Liver (tissue), 9 donors: ENCODE results near the gene SEC22A. TPM values are rescaled to one million over a fixed set of nuclear protein-coding genes. Genes with fewer than 3 reads are reported as not detected.

Source experiments
- DNase-seq: peaks from one replicate; pipeline ENCODE4 v3.0.0-alpha.2; 2017; ENCODE audit warnings: low spot score
- H3K27ac ChIP-seq, 2 donors: one replicate each; pipeline ENCODE4 v1.7.0; 2013; ENCODE audit warnings: inconsistent platforms in 2 of 2, low read length in 2 of 2, control low read depth in 1 of 2, low read depth in 1 of 2, mild to moderate bottlenecking in 1 of 2
- H3K27me3 ChIP-seq, 4 donors: one replicate each; pipeline versions ENCODE4 v1.6.1 to v1.7.0; 2013; ENCODE audit warnings: low read length in 3 of 4, inconsistent platforms in 1 of 4, mild to moderate bottlenecking in 1 of 4, moderate library complexity in 1 of 4; ENCODE audit not compliant: control insufficient read depth in 4 of 4, insufficient read depth in 4 of 4
- H3K36me3 ChIP-seq, 4 donors: one replicate each; pipeline versions ENCODE4 v1.6.1 to v1.7.0; 2013; ENCODE audit warnings: low read length in 3 of 4, mild to moderate bottlenecking in 3 of 4, low read depth in 1 of 4, moderate library complexity in 1 of 4; ENCODE audit not compliant: control insufficient read depth in 4 of 4, insufficient read depth in 3 of 4
- H3K4me1 ChIP-seq, 4 donors: one replicate each; pipeline versions ENCODE4 v1.6.1 to v1.7.0; 2013; ENCODE audit warnings: low read length in 3 of 4, mild to moderate bottlenecking in 3 of 4, moderate library complexity in 1 of 4; ENCODE audit not compliant: control insufficient read depth in 4 of 4, insufficient read depth in 4 of 4
- H3K4me3 ChIP-seq, 3 donors: one replicate each; pipeline versions ENCODE4 v1.6.1 to v1.7.0; 2013; ENCODE audit warnings: low read length in 3 of 3, control low read depth in 1 of 3, low read depth in 1 of 3, mild to moderate bottlenecking in 1 of 3
- H3K9ac ChIP-seq, 2 donors: one replicate each; pipeline ENCODE4 v1.7.0; 2013; ENCODE audit warnings: low read length in 2 of 2, mild to moderate bottlenecking in 2 of 2, moderate library complexity in 2 of 2, control low read depth in 1 of 2, low read depth in 1 of 2
- H3K9me3 ChIP-seq, 4 donors: one replicate each; pipeline versions ENCODE4 v1.6.1 to v1.7.0; 2013; ENCODE audit warnings: low read length in 3 of 4; ENCODE audit not compliant: control insufficient read depth in 4 of 4
- ATF3 ChIP-seq: IDR thresholded peaks from 2 replicates; pipeline ENCODE4 v1.6.1; 2016; ENCODE audit warnings: antibody characterized with exemption
- CTCF ChIP-seq: fragments of 150-350 bp; IDR thresholded peaks from 2 replicates; pipeline ENCODE4 v1.5.1; 2017; ENCODE audit warnings: improper control_type of control experiment, low read depth, low read length; ENCODE audit not compliant: missing input control
- EGR1 ChIP-seq, 2 donors: IDR thresholded peaks; 2 replicates each; pipeline ENCODE4 v1.6.1; 2016 to 2018; ENCODE audit warnings: antibody characterized with exemption in 2 of 2, low read depth in 2 of 2
- FOXA1 ChIP-seq: IDR thresholded peaks from 2 replicates; pipeline ENCODE4 v1.6.1; 2016; ENCODE audit warnings: antibody characterized with exemption
- HNF4A ChIP-seq, 2 donors: conservative IDR thresholded peaks; 2 replicates each; pipeline ENCODE4 v1.6.1; 2016; ENCODE audit warnings: antibody characterized with exemption in 2 of 2, mild to moderate bottlenecking in 2 of 2
- HNF4G ChIP-seq: IDR thresholded peaks from 2 replicates; pipeline ENCODE4 v1.6.1; 2016; ENCODE audit warnings: antibody characterized with exemption
- JUND ChIP-seq, 2 donors: IDR thresholded peaks; 2 replicates each; pipeline ENCODE4 v1.6.1; 2016; ENCODE audit warnings: antibody characterized with exemption in 2 of 2
- MAX ChIP-seq: IDR thresholded peaks from 2 replicates; pipeline ENCODE4 v1.6.1; 2016; ENCODE audit warnings: antibody characterized with exemption
- NR2F2 ChIP-seq: IDR thresholded peaks from 2 replicates; pipeline ENCODE4 v1.6.1; 2016; ENCODE audit warnings: antibody characterized with exemption
- RAD21 ChIP-seq, 2 donors: IDR thresholded peaks; 2 replicates each; pipeline ENCODE4 v1.6.1; 2016; ENCODE audit warnings: antibody characterized with exemption in 2 of 2, mild to moderate bottlenecking in 2 of 2
- REST ChIP-seq: IDR thresholded peaks from 2 replicates; pipeline ENCODE4 v1.6.1; 2016; ENCODE audit warnings: antibody characterized with exemption, mild to moderate bottlenecking
- RXRA ChIP-seq, 2 donors: IDR thresholded peaks; 2 replicates each; pipeline ENCODE4 v1.6.1; 2017 to 2018; ENCODE audit warnings: antibody characterized with exemption in 2 of 2, mild to moderate bottlenecking in 1 of 2
- TAF1 ChIP-seq: conservative IDR thresholded peaks from 2 replicates; pipeline ENCODE4 v1.6.1; 2016; ENCODE audit warnings: antibody characterized with exemption, mild to moderate bottlenecking
- YY1 ChIP-seq: IDR thresholded peaks from 2 replicates; pipeline ENCODE4 v1.6.1; 2016; ENCODE audit warnings: antibody characterized with exemption, mild to moderate bottlenecking
- ZBTB33 ChIP-seq: IDR thresholded peaks from 2 replicates; pipeline ENCODE4 v1.6.1; 2016; ENCODE audit warnings: antibody characterized with exemption
- WGBS: extraction: QIAGEN DNeasy Blood & Tissue Kit; methylation state at CpG from one replicate; pipeline ENCODE4 v1.1.7; 2013; 5-methylcytosine and 5-hydroxymethylcytosine counted together
- polyA plus RNA-seq, 2 donors: library from polyadenylated mRNA; stranded (reverse) in 1 of 2; unstranded in 1 of 2; fragments of 200-250 nt in 1 of 2; fragments of >200 nt in 1 of 2; fragmentation: Nextera tagmentation in 1 of 2; extraction: Ambion mirVana in 1 of 2; gene quantifications; one replicate each; pipeline versions ENCODE4 v1.2.1 to v1.2.3, GENCODE V29; 2013 to 2015
- total RNA-seq, 2 donors: library from RNA; depleted of rRNA; stranded (reverse); fragments of >200 nt; gene quantifications; one replicate each; pipeline ENCODE4 v1.2.3, GENCODE V29; 2014
- donor health status: healthy.
- donor health status: healthy.
- donor health status: healthy.
- donor health status: healthy.
- donor health status: healthy.

Gene SEC22A
- total and polyA plus RNA-seq, 4 donors: 9.7 to 21.7 (median 16.1) TPM

GRCh38 chr3:123261666-123262065 is 59.9 kb downstream of the SEC22A start (continued):
- no peak for TF ChIP-seq ZBTB33
- no peak for TF ChIP-seq ATF3
- TF ChIP-seq JUND (IDR thresholded peaks at IDR 0.05): no peak
- TF ChIP-seq RXRA (IDR thresholded peaks at IDR 0.05): no peak

- no peak for DNase-seq
- no peaks in the 10 kb centered on the region for H3K9me3 ChIP-seq
- no peak overlapping the region for H3K4me3 ChIP-seq
- H3K4me1 ChIP-seq: no peaks in the 10 kb centered on the region
- 91% methylated on average over 2 of the region's 2 CpGs for WGBS
- H3K27ac ChIP-seq: no peak overlapping the region
- H3K9ac ChIP-seq: no peak overlapping the region
- H3K27me3 ChIP-seq: no peaks in the 10 kb centered on the region
- H3K36me3 ChIP-seq: peaks cover 0 to 3% (median under 1%) of the 10 kb centered on the region in 4 donors
- no peak for TF ChIP-seq NR2F2
Observed at GRCh38 chr3:123262226-123262625, 60.5 kb downstream of the SEC22A start.

- no peak overlapping the region for H3K9ac ChIP-seq
- H3K27ac ChIP-seq: no peak overlapping the region
- peaks cover 0 to 3% (median under 1%) of the 10 kb centered on the region in 4 donors for H3K36me3 ChIP-seq
- TF ChIP-seq FOXA1 (no peak), JUND (IDR thresholded peaks at IDR 0.05) (no peak), REST (no peak), MAX (no peak), YY1 (no peak), EGR1 (IDR thresholded peaks at IDR 0.05; ENCODE audit: low read depth in 2 of 2) (no peak), HNF4G (no peak), ATF3 (no peak), HNF4A (conservative IDR thresholded peaks at IDR 0.05) (no peak), NR2F2 (no peak), RAD21 (IDR thresholded peaks at IDR 0.05) (no peak), RXRA (IDR thresholded peaks at IDR 0.05) (no peak), CTCF (no peak), TAF1 (no peak)
- no peak for DNase-seq
- no peak overlapping the region for H3K4me3 ChIP-seq
- 95% methylated on average over 5 of the region's 5 CpGs for WGBS
- H3K4me1 ChIP-seq: no peaks in the 10 kb centered on the region
- H3K27me3 ChIP-seq: no peaks in the 10 kb centered on the region
- no peaks in the 10 kb centered on the region for H3K9me3 ChIP-seq
Observed at GRCh38 chr3:123262868-123263267, 61.1 kb downstream of the SEC22A start.
